Liver (tissue), 9 donors: ENCODE data around the gene PCSK6. TPM values are rescaled to one million over a fixed set of nuclear protein-coding genes. Genes with fewer than 3 reads are reported as not detected.

Experiments used
- DNase-seq: peaks from one replicate; pipeline ENCODE4 v3.0.0-alpha.2; 2017; ENCODE audit warnings: low spot score
- H3K27ac ChIP-seq, 2 donors: one replicate each; pipeline ENCODE4 v1.7.0; 2013; ENCODE audit warnings: inconsistent platforms in 2 of 2, low read length in 2 of 2, control low read depth in 1 of 2, low read depth in 1 of 2, mild to moderate bottlenecking in 1 of 2
- H3K27me3 ChIP-seq, 4 donors: one replicate each; pipeline versions ENCODE4 v1.6.1 to v1.7.0; 2013; ENCODE audit warnings: low read length in 3 of 4, inconsistent platforms in 1 of 4, mild to moderate bottlenecking in 1 of 4, moderate library complexity in 1 of 4; ENCODE audit not compliant: control insufficient read depth in 4 of 4, insufficient read depth in 4 of 4
- H3K36me3 ChIP-seq, 4 donors: one replicate each; pipeline versions ENCODE4 v1.6.1 to v1.7.0; 2013; ENCODE audit warnings: low read length in 3 of 4, mild to moderate bottlenecking in 3 of 4, low read depth in 1 of 4, moderate library complexity in 1 of 4; ENCODE audit not compliant: control insufficient read depth in 4 of 4, insufficient read depth in 3 of 4
- H3K4me1 ChIP-seq, 4 donors: one replicate each; pipeline versions ENCODE4 v1.6.1 to v1.7.0; 2013; ENCODE audit warnings: low read length in 3 of 4, mild to moderate bottlenecking in 3 of 4, moderate library complexity in 1 of 4; ENCODE audit not compliant: control insufficient read depth in 4 of 4, insufficient read depth in 4 of 4
- H3K4me3 ChIP-seq, 3 donors: one replicate each; pipeline versions ENCODE4 v1.6.1 to v1.7.0; 2013; ENCODE audit warnings: low read length in 3 of 3, control low read depth in 1 of 3, low read depth in 1 of 3, mild to moderate bottlenecking in 1 of 3
- H3K9ac ChIP-seq, 2 donors: one replicate each; pipeline ENCODE4 v1.7.0; 2013; ENCODE audit warnings: low read length in 2 of 2, mild to moderate bottlenecking in 2 of 2, moderate library complexity in 2 of 2, control low read depth in 1 of 2, low read depth in 1 of 2
- H3K9me3 ChIP-seq, 4 donors: one replicate each; pipeline versions ENCODE4 v1.6.1 to v1.7.0; 2013; ENCODE audit warnings: low read length in 3 of 4; ENCODE audit not compliant: control insufficient read depth in 4 of 4
- EGR1 ChIP-seq, 2 donors: IDR thresholded peaks; 2 replicates each; pipeline ENCODE4 v1.6.1; 2016 to 2018; ENCODE audit warnings: antibody characterized with exemption in 2 of 2, low read depth in 2 of 2
- FOXA1 ChIP-seq: IDR thresholded peaks from 2 replicates; pipeline ENCODE4 v1.6.1; 2016; ENCODE audit warnings: antibody characterized with exemption
- FOXA2 ChIP-seq: IDR thresholded peaks from 2 replicates; pipeline ENCODE4 v1.6.1; 2016; ENCODE audit warnings: antibody characterized with exemption
- GABPA ChIP-seq, 2 donors: IDR thresholded peaks in 1 of 2; conservative IDR thresholded peaks in 1 of 2; 2 replicates each; pipeline ENCODE4 v1.6.1; 2016; ENCODE audit warnings: antibody characterized with exemption in 2 of 2, mild to moderate bottlenecking in 1 of 2, moderate library complexity in 1 of 2
- HNF4A ChIP-seq, 2 donors: conservative IDR thresholded peaks; 2 replicates each; pipeline ENCODE4 v1.6.1; 2016; ENCODE audit warnings: antibody characterized with exemption in 2 of 2, mild to moderate bottlenecking in 2 of 2
- HNF4G ChIP-seq: IDR thresholded peaks from 2 replicates; pipeline ENCODE4 v1.6.1; 2016; ENCODE audit warnings: antibody characterized with exemption
- JUND ChIP-seq, 2 donors: IDR thresholded peaks; 2 replicates each; pipeline ENCODE4 v1.6.1; 2016; ENCODE audit warnings: antibody characterized with exemption in 2 of 2
- NR2F2 ChIP-seq: IDR thresholded peaks from 2 replicates; pipeline ENCODE4 v1.6.1; 2016; ENCODE audit warnings: antibody characterized with exemption
- RAD21 ChIP-seq, 2 donors: IDR thresholded peaks; 2 replicates each; pipeline ENCODE4 v1.6.1; 2016; ENCODE audit warnings: antibody characterized with exemption in 2 of 2, mild to moderate bottlenecking in 2 of 2
- RXRA ChIP-seq, 2 donors: IDR thresholded peaks; 2 replicates each; pipeline ENCODE4 v1.6.1; 2017 to 2018; ENCODE audit warnings: antibody characterized with exemption in 2 of 2, mild to moderate bottlenecking in 1 of 2
- SP1 ChIP-seq: IDR thresholded peaks from 2 replicates; pipeline ENCODE4 v1.6.1; 2018; ENCODE audit warnings: antibody characterized with exemption, mild to moderate bottlenecking
- TAF1 ChIP-seq: conservative IDR thresholded peaks from 2 replicates; pipeline ENCODE4 v1.6.1; 2016; ENCODE audit warnings: antibody characterized with exemption, mild to moderate bottlenecking
- YY1 ChIP-seq: IDR thresholded peaks from 2 replicates; pipeline ENCODE4 v1.6.1; 2016; ENCODE audit warnings: antibody characterized with exemption, mild to moderate bottlenecking
- ZBTB33 ChIP-seq: IDR thresholded peaks from 2 replicates; pipeline ENCODE4 v1.6.1; 2016; ENCODE audit warnings: antibody characterized with exemption
- WGBS: extraction: QIAGEN DNeasy Blood & Tissue Kit; methylation state at CpG from one replicate; pipeline ENCODE4 v1.1.7; 2013; 5-methylcytosine and 5-hydroxymethylcytosine counted together
- polyA plus RNA-seq, 2 donors: library from polyadenylated mRNA; stranded (reverse) in 1 of 2; unstranded in 1 of 2; fragments of 200-250 nt in 1 of 2; fragments of >200 nt in 1 of 2; fragmentation: Nextera tagmentation in 1 of 2; extraction: Ambion mirVana in 1 of 2; gene quantifications; one replicate each; pipeline versions ENCODE4 v1.2.1 to v1.2.3, GENCODE V29; 2013 to 2015
- total RNA-seq, 2 donors: library from RNA; depleted of rRNA; stranded (reverse); fragments of >200 nt; gene quantifications; one replicate each; pipeline ENCODE4 v1.2.3, GENCODE V29; 2014
- TF ChIP-seq, protein P1 (sequence below): IDR thresholded peaks from 2 replicates; pipeline ENCODE4 v1.6.1; 2016; ENCODE audit warnings: antibody characterized with exemption
- TF ChIP-seq, protein P2 (sequence below): IDR thresholded peaks from 2 replicates; pipeline ENCODE4 v1.6.1; 2016; ENCODE audit warnings: antibody characterized with exemption, mild to moderate bottlenecking
- TF ChIP-seq, protein P3 (sequence below): fragments of 150-350 bp; IDR thresholded peaks from 2 replicates; pipeline ENCODE4 v1.5.1; 2017; ENCODE audit warnings: improper control_type of control experiment, low read depth, low read length; ENCODE audit not compliant: missing input control
- TF ChIP-seq, protein P4 (sequence below): IDR thresholded peaks from 2 replicates; pipeline ENCODE4 v1.6.1; 2016; ENCODE audit warnings: antibody characterized with exemption
- donor health status: healthy.
- donor health status: healthy.
- donor health status: healthy.
- donor health status: healthy.
- donor health status: healthy.

Gene PCSK6
- total and polyA plus RNA-seq, 4 donors: 94.8 to 398 (median 168) TPM

GRCh38 chr15:101445562-101446517, 43.7 kb downstream of the PCSK6 start:
- TF ChIP-seq HNF4A (conservative IDR thresholded peaks at IDR 0.05) (peak; percentile 71 to 90), ZBTB33 (peak; percentile 84), TAF1 (no peak), NR2F2 (no peak), FOXA1 (peak; percentile 68), HNF4G (peak; percentile 17), FOXA2 (peak; percentile 80), GABPA (IDR thresholded peaks at IDR 0.05 in 1 of 2, conservative IDR thresholded peaks at IDR 0.05 in 1 of 2) (peak in 1 of 2 donors; percentile 17), RAD21 (IDR thresholded peaks at IDR 0.05) (peak; percentile 16 to 38), JUND (IDR thresholded peaks at IDR 0.05) (peak; percentile 30 to 87), RXRA (IDR thresholded peaks at IDR 0.05) (peak; percentile 69 to 94), EGR1 (IDR thresholded peaks at IDR 0.05; ENCODE audit: low read depth in 2 of 2) (peak in 1 of 2 donors; percentile 81), SP1 (peak; percentile 61), YY1 (peak; percentile 94)
- TF ChIP-seq, protein P1, sequence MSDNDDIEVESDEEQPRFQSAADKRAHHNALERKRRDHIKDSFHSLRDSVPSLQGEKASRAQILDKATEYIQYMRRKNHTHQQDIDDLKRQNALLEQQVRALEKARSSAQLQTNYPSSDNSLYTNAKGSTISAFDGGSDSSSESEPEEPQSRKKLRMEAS: peak; percentile 75
- TF ChIP-seq, protein P2, sequence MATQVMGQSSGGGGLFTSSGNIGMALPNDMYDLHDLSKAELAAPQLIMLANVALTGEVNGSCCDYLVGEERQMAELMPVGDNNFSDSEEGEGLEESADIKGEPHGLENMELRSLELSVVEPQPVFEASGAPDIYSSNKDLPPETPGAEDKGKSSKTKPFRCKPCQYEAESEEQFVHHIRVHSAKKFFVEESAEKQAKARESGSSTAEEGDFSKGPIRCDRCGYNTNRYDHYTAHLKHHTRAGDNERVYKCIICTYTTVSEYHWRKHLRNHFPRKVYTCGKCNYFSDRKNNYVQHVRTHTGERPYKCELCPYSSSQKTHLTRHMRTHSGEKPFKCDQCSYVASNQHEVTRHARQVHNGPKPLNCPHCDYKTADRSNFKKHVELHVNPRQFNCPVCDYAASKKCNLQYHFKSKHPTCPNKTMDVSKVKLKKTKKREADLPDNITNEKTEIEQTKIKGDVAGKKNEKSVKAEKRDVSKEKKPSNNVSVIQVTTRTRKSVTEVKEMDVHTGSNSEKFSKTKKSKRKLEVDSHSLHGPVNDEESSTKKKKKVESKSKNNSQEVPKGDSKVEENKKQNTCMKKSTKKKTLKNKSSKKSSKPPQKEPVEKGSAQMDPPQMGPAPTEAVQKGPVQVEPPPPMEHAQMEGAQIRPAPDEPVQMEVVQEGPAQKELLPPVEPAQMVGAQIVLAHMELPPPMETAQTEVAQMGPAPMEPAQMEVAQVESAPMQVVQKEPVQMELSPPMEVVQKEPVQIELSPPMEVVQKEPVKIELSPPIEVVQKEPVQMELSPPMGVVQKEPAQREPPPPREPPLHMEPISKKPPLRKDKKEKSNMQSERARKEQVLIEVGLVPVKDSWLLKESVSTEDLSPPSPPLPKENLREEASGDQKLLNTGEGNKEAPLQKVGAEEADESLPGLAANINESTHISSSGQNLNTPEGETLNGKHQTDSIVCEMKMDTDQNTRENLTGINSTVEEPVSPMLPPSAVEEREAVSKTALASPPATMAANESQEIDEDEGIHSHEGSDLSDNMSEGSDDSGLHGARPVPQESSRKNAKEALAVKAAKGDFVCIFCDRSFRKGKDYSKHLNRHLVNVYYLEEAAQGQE: peak; percentile 65
- TF ChIP-seq, protein P3, sequence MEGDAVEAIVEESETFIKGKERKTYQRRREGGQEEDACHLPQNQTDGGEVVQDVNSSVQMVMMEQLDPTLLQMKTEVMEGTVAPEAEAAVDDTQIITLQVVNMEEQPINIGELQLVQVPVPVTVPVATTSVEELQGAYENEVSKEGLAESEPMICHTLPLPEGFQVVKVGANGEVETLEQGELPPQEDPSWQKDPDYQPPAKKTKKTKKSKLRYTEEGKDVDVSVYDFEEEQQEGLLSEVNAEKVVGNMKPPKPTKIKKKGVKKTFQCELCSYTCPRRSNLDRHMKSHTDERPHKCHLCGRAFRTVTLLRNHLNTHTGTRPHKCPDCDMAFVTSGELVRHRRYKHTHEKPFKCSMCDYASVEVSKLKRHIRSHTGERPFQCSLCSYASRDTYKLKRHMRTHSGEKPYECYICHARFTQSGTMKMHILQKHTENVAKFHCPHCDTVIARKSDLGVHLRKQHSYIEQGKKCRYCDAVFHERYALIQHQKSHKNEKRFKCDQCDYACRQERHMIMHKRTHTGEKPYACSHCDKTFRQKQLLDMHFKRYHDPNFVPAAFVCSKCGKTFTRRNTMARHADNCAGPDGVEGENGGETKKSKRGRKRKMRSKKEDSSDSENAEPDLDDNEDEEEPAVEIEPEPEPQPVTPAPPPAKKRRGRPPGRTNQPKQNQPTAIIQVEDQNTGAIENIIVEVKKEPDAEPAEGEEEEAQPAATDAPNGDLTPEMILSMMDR: no peak
- TF ChIP-seq, protein P4, sequence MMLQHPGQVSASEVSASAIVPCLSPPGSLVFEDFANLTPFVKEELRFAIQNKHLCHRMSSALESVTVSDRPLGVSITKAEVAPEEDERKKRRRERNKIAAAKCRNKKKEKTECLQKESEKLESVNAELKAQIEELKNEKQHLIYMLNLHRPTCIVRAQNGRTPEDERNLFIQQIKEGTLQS: no peak

More at GRCh38 chr15:101445562-101446517, 43.7 kb downstream of the PCSK6 start:
- peak overlapping the region; percentile 10 to 51 for H3K9ac ChIP-seq
- 24% methylated on average over 22 of the region's 22 CpGs for WGBS
- H3K27ac ChIP-seq: peak overlapping the region; percentile 96 to 98
- H3K27me3 ChIP-seq: no peaks in the 10 kb centered on the region
- no peak overlapping the region for H3K4me3 ChIP-seq
- H3K4me1 ChIP-seq: peaks cover 23 to 79% (median 60%) of the 10 kb centered on the region in 4 donors
- DNase-seq: no peak
- peaks cover 0 to 8% (median under 1%) of the 10 kb centered on the region in 4 donors for H3K36me3 ChIP-seq
- no peaks in the 10 kb centered on the region for H3K9me3 ChIP-seq
